PC-3 (cell line): Measurements from ENCODE around the gene MOK.

Experiments used
- EZH2 ChIP-seq: fragments of 300-600 bp; sonication (generic); IDR thresholded peaks from one replicate; pipeline ENCODE4 v1.6.1; 2017; ENCODE audit warnings: antibody characterized with exemption, mild to moderate bottlenecking, low read length; ENCODE audit not compliant: unreplicated experiment
- EZH2phosphoT487 ChIP-seq: fragments of 300-600 bp; sonication (generic); IDR thresholded peaks from 2 replicates; pipeline ENCODE4 v1.6.1; 2018; ENCODE audit warnings: mild to moderate bottlenecking, antibody characterized with exemption, low read length, borderline replicate concordance
- TF ChIP-seq, protein P1 (sequence below): fragments of 300-600 bp; sonication (generic); conservative IDR thresholded peaks from 2 replicates; pipeline ENCODE4 v1.5.1; 2017; ENCODE audit warnings: antibody characterized with exemption, low read depth, mild to moderate bottlenecking, low read length

DNA sequence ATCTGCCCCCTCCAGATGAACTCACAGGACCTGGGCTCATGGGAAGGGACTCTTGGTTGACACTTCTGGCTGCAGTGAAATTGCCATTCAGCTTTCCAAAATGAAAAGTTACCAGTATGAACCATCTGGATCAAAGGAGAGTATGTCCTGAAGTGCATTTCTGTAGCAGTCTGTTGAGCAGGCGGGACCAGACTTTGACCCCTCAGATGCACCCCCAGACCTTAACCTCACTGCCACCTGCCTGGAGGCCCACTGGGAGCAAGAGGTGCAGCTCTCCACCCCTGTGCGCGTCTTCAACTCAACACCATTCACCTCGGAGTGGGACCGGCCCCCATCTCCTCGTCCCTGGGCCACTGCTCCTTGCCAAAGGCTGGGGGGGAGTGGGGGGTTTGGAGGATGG lies 55.0 kb downstream of the MOK start:
- TF ChIP-seq, protein P1, sequence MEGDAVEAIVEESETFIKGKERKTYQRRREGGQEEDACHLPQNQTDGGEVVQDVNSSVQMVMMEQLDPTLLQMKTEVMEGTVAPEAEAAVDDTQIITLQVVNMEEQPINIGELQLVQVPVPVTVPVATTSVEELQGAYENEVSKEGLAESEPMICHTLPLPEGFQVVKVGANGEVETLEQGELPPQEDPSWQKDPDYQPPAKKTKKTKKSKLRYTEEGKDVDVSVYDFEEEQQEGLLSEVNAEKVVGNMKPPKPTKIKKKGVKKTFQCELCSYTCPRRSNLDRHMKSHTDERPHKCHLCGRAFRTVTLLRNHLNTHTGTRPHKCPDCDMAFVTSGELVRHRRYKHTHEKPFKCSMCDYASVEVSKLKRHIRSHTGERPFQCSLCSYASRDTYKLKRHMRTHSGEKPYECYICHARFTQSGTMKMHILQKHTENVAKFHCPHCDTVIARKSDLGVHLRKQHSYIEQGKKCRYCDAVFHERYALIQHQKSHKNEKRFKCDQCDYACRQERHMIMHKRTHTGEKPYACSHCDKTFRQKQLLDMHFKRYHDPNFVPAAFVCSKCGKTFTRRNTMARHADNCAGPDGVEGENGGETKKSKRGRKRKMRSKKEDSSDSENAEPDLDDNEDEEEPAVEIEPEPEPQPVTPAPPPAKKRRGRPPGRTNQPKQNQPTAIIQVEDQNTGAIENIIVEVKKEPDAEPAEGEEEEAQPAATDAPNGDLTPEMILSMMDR = no peak
- no peak for TF ChIP-seq EZH2phosphoT487
- TF ChIP-seq EZH2 = no peak
